Activated B cell treated with CpG ODN at 0.5 μM for 24 hours (primary cell): ENCODE measurements around the gene SNX32. TPM values are rescaled to one million over a fixed set of nuclear protein-coding genes. Genes with fewer than 3 reads are reported as not detected.

Source experiments
- ATAC-seq: fragments of 200-7000 bp; cut with Tn5 transposase; one replicate; pipeline ENCODE4 v1.10.0; 2021; ENCODE audit warnings: low read depth, mild to moderate bottlenecking, moderate library complexity
- CTCF ChIA-PET: fragments of 350-600 bp; sonication (Branson Sonifier 250); formaldehyde crosslinking; loops from one replicate; lab custom pipeline; 2021; ENCODE audit warnings: antibody characterized with exemption; lab: Charles Lee
- POLR2A ChIA-PET: fragments of 350-600 bp; sonication (Branson Sonifier 250); formaldehyde crosslinking; loops from one replicate; lab custom pipeline; 2021; ENCODE audit warnings: antibody characterized with exemption; lab: Charles Lee
- DNase-seq: peaks from one replicate; pipeline ENCODE4 v3.0.0; 2022
- H3K27ac Mint-ChIP-seq: one replicate; pipeline ENCODE4 v1.8.0; 2020; ENCODE audit warnings: mixed read lengths
- H3K27me3 Mint-ChIP-seq: one replicate; pipeline ENCODE4 v1.8.0; 2021; ENCODE audit warnings: mixed read lengths
- H3K36me3 Mint-ChIP-seq: one replicate; pipeline ENCODE4 v1.8.0; 2021; ENCODE audit warnings: low read depth, mixed read lengths
- H3K4me1 Mint-ChIP-seq: one replicate; pipeline ENCODE4 v1.8.0; 2021; ENCODE audit warnings: mixed read lengths
- H3K4me3 Mint-ChIP-seq: one replicate; pipeline ENCODE4 v1.8.0; 2020; ENCODE audit warnings: mild to moderate bottlenecking, mixed read lengths
- H3K9me3 Mint-ChIP-seq: one replicate; pipeline ENCODE4 v1.8.0; 2020; ENCODE audit warnings: mixed read lengths
- CTCF ChIP-seq: fragments of 200-600 bp; IDR thresholded peaks from one replicate; pipeline ENCODE4 v1.8.0; 2022; ENCODE audit warnings: antibody characterized with exemption, mild to moderate bottlenecking
- intact Hi-C: fragments of 100-400 bp; cut with micrococcal nuclease; formaldehyde crosslinking; loops from one replicate; pipeline ENCODE4 v1.15.1; 2024
- total RNA-seq: library from RNA; stranded (reverse); gene quantifications from 2 replicates; pipeline ENCODE4 v1.2.3, GENCODE V29; 2022

Gene SNX32
- total RNA-seq, 1 donor from 2014 or later, result 1.0 TPM

GRCh38 chr11:65882120-65883057, 48.6 kb downstream of the SNX32 start:
- POLR2A ChIA-PET, result interaction anchor here (0.6 to 1.8 kb wide), 2 partner anchors 23 to 1067 kb away, joined by 3 to 7 read pairs; partner anchors contain the start of gene MUS81
- Mint-ChIP-seq H3K36me3 (peaks cover 45% of the 10 kb centered on the region), H3K9me3 (no peaks in the 10 kb centered on the region), H3K4me3 (no peak overlapping the region), H3K27ac (no peak overlapping the region), H3K27me3 (no peaks in the 10 kb centered on the region), H3K4me1 (peaks cover 38% of the 10 kb centered on the region)
- DNase-seq (no peak), ATAC-seq (no peak)
- CTCF ChIA-PET, result interaction anchor here (0.7 to 1.8 kb wide), 2 partner anchors 9 to 22 kb away, joined by 3 to 4 read pairs; partner anchors contain the start of genes CCDC85B and MUS81
- intact Hi-C loops, result loop anchor here (10.0 kb wide), 1 partner anchor 252 kb away; no protein-coding TSS in a partner anchor
- TF ChIP-seq CTCF, result no peak

- intact Hi-C loops, result loop anchor here (10.0 kb wide), 1 partner anchor 252 kb away; no protein-coding TSS in a partner anchor
- H3K9me3 Mint-ChIP-seq, result no peaks in the 10 kb centered on the region
- DNase-seq, result no peak
- no peaks in the 10 kb centered on the region for H3K27me3 Mint-ChIP-seq
- no peak for ATAC-seq
- H3K36me3 Mint-ChIP-seq, result peaks cover 46% of the 10 kb centered on the region
- no peak overlapping the region for H3K4me3 Mint-ChIP-seq
- no peak for TF ChIP-seq CTCF
- ChIA-PET CTCF (interaction anchor here (1.3 to 4.0 kb wide), 12 partner anchors 9 to 119 kb away, joined by 4 to 67 read pairs (median 12); partner anchors contain the start of genes BANF1, EIF1AD, FOSL1 and MUS81), POLR2A (interaction anchor here (0.6 to 11.8 kb wide), 4 partner anchors 23 to 119 kb away, joined by 3 to 340 read pairs (median 6); partner anchors contain the start of genes BANF1, C11orf68, CFL1 and DRAP1)
- H3K4me1 Mint-ChIP-seq, result peaks cover 45% of the 10 kb centered on the region
- no peak overlapping the region for H3K27ac Mint-ChIP-seq
Measured at GRCh38 chr11:65883058-65883761, 49.4 kb downstream of the SNX32 start.

- DNase-seq (no peak), ATAC-seq (no peak)
- peaks cover 53% of the 10 kb centered on the region for H3K4me1 Mint-ChIP-seq
- no peaks in the 10 kb centered on the region for H3K9me3 Mint-ChIP-seq
- intact Hi-C loops, result loop anchor here (1.0 to 10.0 kb wide), 4 partner anchors 24 to 251 kb away; partner anchors contain the start of gene MUS81
- peaks cover 49% of the 10 kb centered on the region for H3K36me3 Mint-ChIP-seq
- H3K4me3 Mint-ChIP-seq, result no peak overlapping the region
- ChIA-PET POLR2A (interaction anchor here (0.6 to 11.8 kb wide), 18 partner anchors 10 to 243 kb away, joined by 3 to 340 read pairs (median 6); partner anchors contain the start of genes BANF1, C11orf68, CFL1 and DRAP1), CTCF (interaction anchor here (0.6 to 4.0 kb wide), 38 partner anchors 8 to 342 kb away, joined by 3 to 67 read pairs (median 6); partner anchors contain the start of genes AP5B1, BANF1, EIF1AD and FOSL1)
- no peaks in the 10 kb centered on the region for H3K27me3 Mint-ChIP-seq
- TF ChIP-seq CTCF, result no peak
- H3K27ac Mint-ChIP-seq, result peak overlapping the region; percentile 69
Measured at GRCh38 chr11:65883786-65884715, 50.3 kb downstream of the SNX32 start.

- H3K36me3 Mint-ChIP-seq, result peaks cover 49% of the 10 kb centered on the region
- ATAC-seq, result peak; percentile 45
Measured at GRCh38 chr11:65884716-65885092, 50.9 kb downstream of the SNX32 start.

More at GRCh38 chr11:65884716-65885092, 50.9 kb downstream of the SNX32 start:
- peak; percentile 80 for DNase-seq
- POLR2A ChIA-PET, result interaction anchor here (0.6 to 11.8 kb wide), 20 partner anchors 9 to 360 kb away, joined by 3 to 340 read pairs (median 5); partner anchors contain the start of genes BANF1, C11orf68, CFL1 and DRAP1
- H3K27me3 Mint-ChIP-seq, result no peaks in the 10 kb centered on the region
- peaks cover 55% of the 10 kb centered on the region for H3K4me1 Mint-ChIP-seq
- H3K27ac Mint-ChIP-seq, result peak overlapping the region; percentile 69
- CTCF ChIA-PET, result interaction anchor here (0.6 to 4.0 kb wide), 40 partner anchors 8 to 343 kb away, joined by 3 to 67 read pairs (median 5); partner anchors contain the start of genes AP5B1, BANF1, EIF1AD and FOSL1
- no peaks in the 10 kb centered on the region for H3K9me3 Mint-ChIP-seq
- intact Hi-C loops, result loop anchor here (1.0 to 10.0 kb wide), 4 partner anchors 24 to 250 kb away; partner anchors contain the start of gene MUS81
- peak overlapping the region; percentile 32 for H3K4me3 Mint-ChIP-seq
- TF ChIP-seq CTCF, result no peak
